Measurements from ENCODE around the gene BMAL1.
"Not testable (repeated sequence)": the region's sequence is repeated elsewhere in the genome, so short reads cannot be mapped to it uniquely, and the experiment has no call there.

BMAL1 gene

GRCh38 chr11:13429288-13429687, 151.7 kb downstream of the BMAL1 start:
- Mint-ChIP-seq H3K36me3 (ENCODE audit: low read depth) (peaks cover 63% of the 10 kb centered on the region), H3K9me3 (peaks cover 16% of the 10 kb centered on the region), H3K27ac (no peak overlapping the region), H3K4me1 (ENCODE audit: low read depth) (peaks cover 28% of the 10 kb centered on the region), H3K27me3 (no peaks in the 10 kb centered on the region), H3K4me3 (no peak overlapping the region)

GRCh38 chr11:13429836-13430235, 152.2 kb downstream of the BMAL1 start:
- H3K27ac Mint-ChIP-seq, result no peak overlapping the region
- H3K4me3 Mint-ChIP-seq, result no peak overlapping the region
- peaks cover 59% of the 10 kb centered on the region for H3K36me3 Mint-ChIP-seq (ENCODE audit: low read depth)
- peaks cover 29% of the 10 kb centered on the region for H3K4me1 Mint-ChIP-seq (ENCODE audit: low read depth)
- peaks cover 16% of the 10 kb centered on the region for H3K9me3 Mint-ChIP-seq
- no peaks in the 10 kb centered on the region for H3K27me3 Mint-ChIP-seq

- H3K27ac Mint-ChIP-seq, result no peak overlapping the region
- H3K4me1 Mint-ChIP-seq (ENCODE audit: low read depth), result peaks cover 28% of the 10 kb centered on the region
Observed at GRCh38 chr11:13433437-13433836, 155.8 kb downstream of the BMAL1 start.

GRCh38 chr11:13434247-13435205, 156.9 kb downstream of the BMAL1 start:
- H3K27me3 Mint-ChIP-seq, result no peaks in the 10 kb centered on the region
- peaks cover 27% of the 10 kb centered on the region for H3K4me1 Mint-ChIP-seq (ENCODE audit: low read depth)
- no peak overlapping the region for H3K4me3 Mint-ChIP-seq
- no peak overlapping the region for H3K27ac Mint-ChIP-seq
- peaks cover 5% of the 10 kb centered on the region for H3K9me3 Mint-ChIP-seq
- peaks cover 22% of the 10 kb centered on the region for H3K36me3 Mint-ChIP-seq (ENCODE audit: low read depth)

More at GRCh38 chr11:13433437-13433836, 155.8 kb downstream of the BMAL1 start:
- Mint-ChIP-seq H3K27me3 (no peaks in the 10 kb centered on the region), H3K9me3 (peaks cover 11% of the 10 kb centered on the region), H3K36me3 (ENCODE audit: low read depth) (peaks cover 28% of the 10 kb centered on the region), H3K4me3 (no peak overlapping the region)

- H3K4me1 Mint-ChIP-seq (ENCODE audit: low read depth), result peaks cover 31% of the 10 kb centered on the region
- not testable (repeated sequence) for H3K9me3 Mint-ChIP-seq; H3K27ac Mint-ChIP-seq; H3K36me3 Mint-ChIP-seq (ENCODE audit: low read depth); H3K4me3 Mint-ChIP-seq; H3K27me3 Mint-ChIP-seq
Observed at GRCh38 chr11:13436836-13437235, 159.2 kb downstream of the BMAL1 start.
